GM21447 (cell line): ENCODE measurements around the gene ANAPC13.

Experiments
- ATAC-seq: cut with Tn5 transposase; IDR thresholded peaks from one replicate; pipeline ENCODE4 v1.9.1; 2021; ENCODE audit not compliant: unreplicated experiment

The ANAPC13 gene

GRCh38 chr3:134483195-134483900, 2.4 kb downstream of the ANAPC13 start:
- no peak for ATAC-seq

GRCh38 chr3:134482622-134483021, 3.2 kb downstream of the ANAPC13 start:
- no peak for ATAC-seq

- no peak for ATAC-seq
These were observed 4.6 kb downstream of the ANAPC13 start for GRCh38 chr3:134481166-134481565.

GRCh38 chr3:134480546-134480945, 5.2 kb downstream of the ANAPC13 start:
- no peak for ATAC-seq

GRCh38 chr3:134477938-134478337, 7.8 kb downstream of the ANAPC13 start:
- no peak for ATAC-seq

- no peak for ATAC-seq
These were observed 8.8 kb downstream of the ANAPC13 start for GRCh38 chr3:134477002-134477401.

GRCh38 chr3:134476306-134476705, 9.5 kb downstream of the ANAPC13 start:
- ATAC-seq = no peak

GRCh38 chr3:134474956-134475355, 10.8 kb downstream of the ANAPC13 start:
- ATAC-seq = no peak

- ATAC-seq = no peak
These were observed 11.8 kb downstream of the ANAPC13 start for GRCh38 chr3:134473868-134474546.

GRCh38 chr3:134472831-134473230, 13.0 kb downstream of the ANAPC13 start:
- ATAC-seq = no peak

GRCh38 chr3:134471521-134472193, 14.1 kb downstream of the ANAPC13 start:
- ATAC-seq = no peak

- ATAC-seq = no peak
These were observed 17.3 kb downstream of the ANAPC13 start for GRCh38 chr3:134468519-134468918.

- ATAC-seq = no peak
These were observed 19.5 kb downstream of the ANAPC13 start for GRCh38 chr3:134466331-134466730.

- no peak for ATAC-seq
These were observed 21.0 kb downstream of the ANAPC13 start for GRCh38 chr3:134464689-134465365.

GRCh38 chr3:134464064-134464688, 21.6 kb downstream of the ANAPC13 start:
- no peak for ATAC-seq

- no peak for ATAC-seq
These were observed 22.1 kb downstream of the ANAPC13 start for GRCh38 chr3:134463676-134464063.

- ATAC-seq = no peak
These were observed 23.3 kb downstream of the ANAPC13 start for GRCh38 chr3:134462331-134462941.

GRCh38 chr3:134460965-134461364, 24.8 kb downstream of the ANAPC13 start:
- ATAC-seq = no peak

- ATAC-seq = no peak
These were observed 26.2 kb downstream of the ANAPC13 start for GRCh38 chr3:134459562-134459961.

- no peak for ATAC-seq
These were observed 27.3 kb downstream of the ANAPC13 start for GRCh38 chr3:134458406-134458945.
